ENCODE data around the gene QRICH2. TPM values are rescaled to one million over a fixed set of nuclear protein-coding genes. Genes with fewer than 3 reads are reported as not detected.
"Not testable (repeated sequence)": the region's sequence is repeated elsewhere in the genome, so short reads cannot be mapped to it uniquely, and the experiment has no call there.

QRICH2 gene
- total RNA-seq, 4 donors from 2014 or later: 1.6 to 2.6 (median 2.0) TPM

- in situ Hi-C loops (cut with MboI; ENCODE audit: low pct_ligation_motif_present in 1 of 4, low pct_unique_long_range_greater_than_20kb in 1 of 4, low sequenced_read_pairs in 3 of 4): no loop called here
- Histone ChIP-seq H3K4me3 (no peak overlapping the region), H3K27me3 (peaks cover 10% of the 10 kb centered on the region), H3K4me1 (peaks cover 13 to 28% (median 20%) of the 10 kb centered on the region in 4 donors), H3K36me3 (no peaks in the 10 kb centered on the region), H3K9me3 (no peaks in the 10 kb centered on the region), H3K27ac (peak overlapping the region; percentile 52 to 66 (median 62))
- 27 to 57% methylated on average over 2 to 7 of the region's 7 CpGs for WGBS, 2 donors (ENCODE audit: low coverage in 1 of 2)
- intact Hi-C loops (cut with DNase I; ENCODE audit: low total_unique reads): no loop called here
- TF ChIP-seq CTCF (IDR thresholded peaks at IDR 0.05) (no peak), POLR2A (IDR thresholded peaks at IDR 0.05) (peak; percentile 48), EP300 (IDR thresholded peaks at IDR 0.05; ENCODE audit: low read depth) (no peak), POLR2AphosphoS5 (IDR thresholded peaks at IDR 0.05) (peak in 2 of 3 donors; percentile 46 to 64)
- peak; percentile 74 for DNase-seq
These were observed 61.7 kb downstream of the QRICH2 start for GRCh38 chr17:76246080-76247066.

GRCh38 chr17:76244721-76245120 lies 63.4 kb downstream of the QRICH2 start:
- H3K36me3 ChIP-seq; DNase-seq; H3K9me3 ChIP-seq; intact Hi-C loops (cut with DNase I; ENCODE audit: low total_unique reads); H3K4me3 ChIP-seq; in situ Hi-C loops (cut with MboI; ENCODE audit: low pct_ligation_motif_present in 1 of 4, low pct_unique_long_range_greater_than_20kb in 1 of 4, low sequenced_read_pairs in 3 of 4); H3K27ac ChIP-seq: not testable (repeated sequence)
- peaks cover 16 to 29% (median 26%) of the 10 kb centered on the region in 4 donors for H3K4me1 ChIP-seq
- H3K27me3 ChIP-seq: peaks cover 12% of the 10 kb centered on the region
- WGBS, 2 donors (ENCODE audit: low coverage in 1 of 2): 97% methylated on average over 8 of the region's 8 CpGs; no CpG with 5 or more reads in 1 of the 2 donors

- no peak for TF ChIP-seq CTCF (IDR thresholded peaks at IDR 0.05)
- no peak for TF ChIP-seq POLR2A (IDR thresholded peaks at IDR 0.05)
- no peak for TF ChIP-seq POLR2AphosphoS5 (IDR thresholded peaks at IDR 0.05)
- TF ChIP-seq EP300 (IDR thresholded peaks at IDR 0.05; ENCODE audit: low read depth): no peak
- no peaks in the 10 kb centered on the region for H3K9me3 ChIP-seq
- in situ Hi-C loops (cut with MboI; ENCODE audit: low pct_ligation_motif_present in 1 of 4, low pct_unique_long_range_greater_than_20kb in 1 of 4, low sequenced_read_pairs in 3 of 4) (no loop called here), intact Hi-C loops (cut with DNase I; ENCODE audit: low total_unique reads) (no loop called here)
- DNase-seq: no peak
- 62 to 81% methylated on average over 8 to 12 of the region's 12 CpGs for WGBS, 2 donors (ENCODE audit: low coverage in 1 of 2)
- peaks cover 14% of the 10 kb centered on the region for H3K27me3 ChIP-seq
- H3K27ac ChIP-seq: no peak overlapping the region
- H3K36me3 ChIP-seq: no peaks in the 10 kb centered on the region
- peaks cover 16 to 33% (median 29%) of the 10 kb centered on the region in 4 donors for H3K4me1 ChIP-seq
- no peak overlapping the region for H3K4me3 ChIP-seq
These were observed 64.0 kb downstream of the QRICH2 start for GRCh38 chr17:76243826-76244679.

- in situ Hi-C loops (cut with MboI; ENCODE audit: low pct_ligation_motif_present in 1 of 4, low pct_unique_long_range_greater_than_20kb in 1 of 4, low sequenced_read_pairs in 3 of 4) (no loop called here), intact Hi-C loops (cut with DNase I; ENCODE audit: low total_unique reads) (no loop called here)
- 80 to 85% methylated on average over 2 to 15 of the region's 15 CpGs for WGBS, 2 donors (ENCODE audit: low coverage in 1 of 2)
- no peaks in the 10 kb centered on the region for H3K9me3 ChIP-seq
- peaks cover 16 to 43% (median 25%) of the 10 kb centered on the region in 4 donors for H3K4me1 ChIP-seq
- H3K27ac ChIP-seq: peak overlapping the region; percentile 73 to 85 (median 82)
- no peak for DNase-seq
- H3K27me3 ChIP-seq: peaks cover 14% of the 10 kb centered on the region
- H3K36me3 ChIP-seq: no peaks in the 10 kb centered on the region
- peak overlapping the region in 2 of 4 donors; percentile 59 to 62 for H3K4me3 ChIP-seq
- no peak for TF ChIP-seq EP300 (IDR thresholded peaks at IDR 0.05; ENCODE audit: low read depth)
- TF ChIP-seq CTCF (IDR thresholded peaks at IDR 0.05): no peak
- no peak for TF ChIP-seq POLR2A (IDR thresholded peaks at IDR 0.05)
- TF ChIP-seq POLR2AphosphoS5 (IDR thresholded peaks at IDR 0.05): no peak
These were observed 66.3 kb downstream of the QRICH2 start for GRCh38 chr17:76241691-76242255.
